HG02571 (cell line): Measurements from ENCODE around the gene RSPRY1.
A peak's percentile ranks its signal among the peaks of the same experiment; 100 is the strongest.

ENCODE experiments used
- ATAC-seq: cut with Tn5 transposase; IDR thresholded peaks from one replicate; pipeline ENCODE4 v1.9.1; 2021; ENCODE audit warnings: mild to moderate bottlenecking, moderate library complexity; ENCODE audit not compliant: unreplicated experiment

The RSPRY1 gene

DNA sequence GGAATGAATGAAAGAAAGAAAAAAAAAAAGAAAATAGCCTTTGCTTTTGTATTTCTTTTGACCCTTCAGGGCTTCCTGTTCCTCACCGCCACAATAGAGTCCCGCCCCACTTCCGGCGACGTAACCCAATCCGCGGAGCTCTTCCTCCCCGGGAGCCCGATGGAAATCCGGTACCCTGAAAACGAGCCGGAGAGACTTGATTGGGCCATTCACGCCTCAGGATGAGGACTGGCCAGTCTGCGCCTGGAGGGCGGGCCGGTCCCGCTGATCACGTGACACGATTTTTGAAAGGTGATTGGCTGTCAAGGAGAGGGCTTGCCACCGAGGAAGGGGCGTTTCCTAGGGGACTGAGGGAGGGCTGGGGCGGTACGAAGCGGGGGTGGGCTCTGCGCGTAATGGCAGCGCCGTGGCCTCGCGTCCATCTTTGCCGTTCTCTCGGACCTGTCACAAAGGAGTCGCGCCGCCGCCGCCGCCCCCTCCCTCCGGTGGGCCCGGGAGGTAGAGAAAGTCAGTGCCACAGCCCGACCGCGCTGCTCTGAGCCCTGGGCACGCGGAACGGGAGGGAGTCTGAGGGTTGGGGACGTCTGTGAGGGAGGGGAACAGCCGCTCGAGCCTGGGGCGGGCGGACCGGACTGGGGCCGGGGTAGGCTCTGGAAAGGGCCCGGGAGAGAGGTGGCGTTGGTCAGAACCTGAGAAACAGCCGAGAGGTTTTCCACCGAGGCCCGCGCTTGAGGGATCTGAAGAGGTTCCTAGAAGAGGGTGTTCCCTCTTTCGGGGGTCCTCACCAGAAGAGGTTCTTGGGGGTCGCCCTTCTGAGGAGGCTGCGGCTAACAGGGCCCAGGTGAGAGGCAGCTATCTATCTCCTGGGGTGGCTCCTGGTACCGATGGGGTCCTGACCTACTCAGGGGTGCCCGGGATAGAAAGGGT is at the start of gene RSPRY1, which contains the start of gene PSME3IP1:
Gene RSPRY1 (plus strand): TSS at position 385 of the 927 bp plus-strand sequence. CDS start 18,330 bp downstream, outside the sequence.
Gene PSME3IP1 (minus strand): TSS at position 95 of the 927 bp plus-strand sequence. CDS start 12,185 bp downstream, outside the sequence.
- ATAC-seq = peak; percentile 84

DNA sequence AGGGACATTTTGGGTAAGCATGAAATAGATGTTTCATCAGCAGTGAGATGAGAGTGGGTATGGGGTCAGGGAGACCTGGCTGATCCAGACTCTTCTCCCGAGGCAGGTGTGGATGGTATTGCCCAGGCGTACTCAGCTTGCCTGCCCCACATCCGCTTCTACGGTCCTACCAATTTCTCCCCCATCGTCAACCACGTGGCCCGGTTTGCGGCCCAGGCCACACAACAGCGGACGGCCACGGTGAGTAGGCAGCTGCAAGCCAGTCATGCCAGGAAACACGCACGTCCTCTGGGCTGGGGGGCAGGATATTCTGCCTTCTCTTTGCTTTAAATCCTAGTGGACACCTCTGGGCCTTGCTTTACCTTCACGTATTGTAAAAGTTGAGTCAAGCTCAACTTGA is 49.1 kb upstream of the RSPRY1 start:
- no peak for ATAC-seq

DNA sequence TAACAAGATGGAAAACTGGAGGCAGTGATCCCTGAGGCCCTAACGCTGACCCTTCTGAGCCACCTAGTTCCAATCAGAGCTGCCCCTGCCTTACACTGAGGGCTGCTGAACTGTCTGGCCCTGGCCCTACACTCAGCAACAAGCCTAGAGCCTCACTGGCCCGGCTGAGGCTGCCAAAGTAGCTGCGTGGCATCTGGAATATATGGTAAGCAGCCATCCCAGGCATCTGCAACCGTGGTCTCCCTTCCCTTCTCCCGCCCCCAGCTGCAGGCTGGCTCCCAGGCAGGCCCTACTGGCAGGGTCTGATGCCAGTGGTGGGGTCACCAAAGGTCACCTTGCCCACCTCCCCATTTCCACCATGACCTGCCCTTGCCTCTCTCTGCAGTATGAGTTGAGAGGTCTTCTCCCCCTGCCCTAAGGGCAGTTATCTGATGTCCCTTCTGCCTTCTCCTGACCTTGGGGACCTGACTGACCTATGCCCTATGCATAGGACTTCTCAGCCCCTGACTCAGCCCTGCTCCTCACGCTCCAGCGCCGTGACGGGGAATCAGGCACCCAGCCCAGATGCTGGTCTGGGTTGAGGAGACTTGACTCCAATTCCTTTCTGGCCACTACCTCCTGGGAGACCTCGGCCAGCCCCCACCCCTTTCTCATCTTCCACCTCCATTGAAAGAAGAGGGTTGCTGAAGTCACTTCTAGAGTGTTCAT is 48.4 kb upstream of the RSPRY1 start:
- no peak for ATAC-seq

DNA sequence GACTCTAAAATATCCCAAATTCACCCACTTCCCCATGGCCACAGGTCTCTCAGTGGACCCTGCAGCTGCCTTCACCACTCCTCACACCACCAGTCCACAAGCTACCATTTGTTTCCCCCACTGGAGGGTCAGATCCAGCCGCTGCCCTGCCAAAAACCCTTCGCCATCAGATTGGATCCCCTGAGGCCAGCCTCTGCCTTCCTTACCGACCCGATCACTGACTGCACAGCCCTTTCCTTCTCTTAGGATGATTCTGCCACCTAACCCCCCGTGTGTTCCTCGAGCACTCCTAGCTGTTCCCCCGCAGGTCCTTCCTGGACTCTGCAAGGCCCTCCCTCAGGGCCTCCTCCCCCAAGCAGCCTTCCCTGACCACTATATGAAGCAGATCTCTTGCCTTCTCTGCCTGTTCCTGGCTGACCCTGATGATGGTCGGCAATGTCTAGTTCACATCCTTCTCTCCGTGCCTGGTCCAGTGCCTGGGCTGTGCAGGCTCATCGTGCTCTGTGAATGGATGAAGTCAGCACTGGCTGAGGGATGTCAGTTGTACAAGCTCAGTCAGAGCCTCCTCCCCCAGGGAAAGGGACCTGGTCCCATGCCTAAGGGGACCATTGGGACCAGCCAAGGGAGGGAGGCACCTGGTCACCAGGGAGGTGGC is 47.7 kb upstream of the RSPRY1 start:
- ATAC-seq = no peak

DNA sequence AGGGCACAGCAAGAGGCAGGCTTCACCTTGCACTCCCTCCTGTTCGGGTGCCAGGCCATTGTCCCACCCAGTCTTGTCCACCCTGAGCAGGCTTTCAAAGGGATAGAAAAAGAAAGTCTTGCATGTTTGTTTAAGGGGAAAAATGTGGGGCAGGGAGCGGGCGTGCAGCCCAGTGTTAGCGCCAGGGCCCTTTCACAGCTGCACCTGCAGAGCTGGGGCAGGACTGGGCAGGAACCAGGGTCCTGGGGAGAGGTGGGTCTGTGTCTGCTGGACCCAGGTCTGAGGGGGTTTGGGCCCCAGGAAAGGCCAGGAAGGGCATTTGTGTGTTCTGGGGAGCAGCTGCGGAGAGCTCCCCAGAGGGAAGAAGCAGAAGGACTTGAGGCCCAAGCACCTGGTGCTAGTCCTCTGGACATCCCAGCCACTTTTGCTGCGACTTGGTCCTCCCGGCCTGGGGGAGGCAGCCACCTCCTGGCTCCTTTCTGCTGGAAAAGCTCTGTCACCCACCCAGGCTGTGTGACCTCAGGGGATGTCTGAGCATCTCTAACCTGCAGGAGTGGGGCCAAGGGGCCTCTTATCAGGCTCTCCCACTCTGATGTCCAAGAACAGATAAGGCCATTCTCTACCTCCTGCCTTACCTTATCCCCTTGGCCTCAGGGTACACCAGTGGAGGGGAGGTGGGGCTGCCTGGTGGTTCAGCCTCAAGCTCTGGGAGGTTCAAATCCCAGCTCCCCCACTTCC is 45.0 kb upstream of the RSPRY1 start:
- ATAC-seq = no peak

DNA sequence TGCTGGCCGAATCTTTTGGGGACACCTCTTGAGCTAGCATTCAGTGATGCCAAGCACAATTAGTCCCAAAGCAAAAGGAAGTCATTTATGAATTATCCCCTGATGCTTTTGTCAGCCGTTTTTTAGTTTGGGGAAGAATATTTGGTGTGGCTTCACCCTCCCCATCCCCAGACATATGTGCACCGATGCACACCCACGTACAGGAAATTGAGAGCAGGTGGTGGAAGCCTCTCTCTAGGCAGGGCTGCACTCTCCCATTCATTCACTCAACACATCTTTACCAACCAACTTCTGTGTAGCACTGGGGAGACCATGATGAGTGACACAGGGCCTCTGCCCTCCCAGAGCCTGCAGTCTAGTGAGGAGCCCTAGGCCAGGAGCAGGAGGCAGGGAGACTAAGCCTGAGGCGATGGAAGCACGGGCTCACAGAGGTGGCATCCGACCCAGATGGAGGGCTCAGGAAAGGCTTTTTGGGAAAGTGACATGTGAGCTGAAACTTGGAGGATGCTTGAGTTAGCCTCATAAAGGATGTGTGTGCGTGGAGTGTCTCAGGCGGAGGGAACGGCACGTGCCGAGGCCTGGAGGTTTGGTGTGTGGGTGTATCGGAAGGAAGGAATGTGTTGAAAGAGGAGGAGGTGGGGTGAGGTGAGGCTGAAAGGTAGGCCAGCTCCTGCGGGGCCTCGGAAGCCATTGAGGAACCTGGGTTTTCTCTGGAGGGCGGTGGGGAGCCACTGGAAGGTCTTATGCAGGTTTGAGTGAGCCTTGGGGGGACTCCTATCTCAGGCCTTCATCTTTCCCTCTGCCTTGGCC is 44.1 kb upstream of the RSPRY1 start:
- no peak for ATAC-seq

DNA sequence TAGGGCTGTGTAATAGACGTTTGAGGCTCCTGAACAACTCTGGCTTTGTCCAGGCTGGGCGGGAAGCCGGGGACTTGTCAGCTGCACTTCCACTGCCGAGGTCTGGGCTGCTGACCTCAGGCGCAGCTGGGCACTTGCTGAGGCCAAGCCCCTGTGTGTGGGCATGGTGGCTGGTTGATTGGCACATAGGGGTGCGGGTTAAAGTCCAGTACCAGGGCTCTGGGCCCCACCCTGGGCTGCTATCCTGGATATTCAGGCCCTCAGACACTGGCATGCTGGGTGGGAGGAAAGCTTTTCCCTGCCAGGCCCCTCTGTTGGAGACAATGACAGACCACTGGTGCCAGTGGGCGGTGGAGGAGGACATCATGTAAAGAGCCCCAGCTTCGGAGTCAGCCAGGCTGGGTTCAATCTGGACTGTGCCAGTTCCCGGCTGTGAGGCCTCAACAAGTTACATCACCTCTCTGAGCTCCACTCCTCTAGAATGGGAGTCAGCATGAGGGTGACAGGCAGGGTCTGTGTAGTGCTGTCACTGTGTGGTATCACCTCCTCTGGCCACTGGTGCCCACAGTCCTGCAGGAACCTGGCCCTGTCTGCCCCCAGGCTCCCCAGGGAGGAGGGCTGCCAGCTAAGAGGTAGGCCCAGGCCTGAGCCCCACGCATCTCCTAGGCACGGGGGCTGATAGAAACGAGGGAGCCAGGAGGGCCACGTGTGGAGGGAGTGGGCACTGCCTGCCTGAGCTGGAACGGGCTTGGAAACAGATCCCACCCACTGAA is 42.8 kb upstream of the RSPRY1 start:
- no peak for ATAC-seq

DNA sequence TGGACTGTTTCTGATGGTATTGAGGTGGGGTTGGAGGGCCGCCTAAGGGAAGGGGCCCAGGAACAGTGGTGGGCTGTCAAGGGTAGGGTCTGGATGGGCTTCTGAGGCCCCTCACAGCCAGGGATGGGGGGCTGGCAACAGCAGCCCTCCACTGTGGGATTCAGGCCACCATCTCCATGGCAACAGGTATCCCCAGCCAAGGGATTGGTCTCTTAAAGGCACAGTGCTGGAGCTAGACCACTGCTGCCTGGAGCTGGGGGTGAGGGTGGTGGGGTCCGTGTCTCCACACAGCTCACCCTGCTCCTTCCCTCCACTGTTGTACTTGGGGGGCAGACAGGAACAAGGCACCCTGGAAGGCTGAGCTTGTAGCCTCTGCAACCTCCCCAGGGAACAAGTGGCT is 42.1 kb upstream of the RSPRY1 start:
- ATAC-seq = no peak

DNA sequence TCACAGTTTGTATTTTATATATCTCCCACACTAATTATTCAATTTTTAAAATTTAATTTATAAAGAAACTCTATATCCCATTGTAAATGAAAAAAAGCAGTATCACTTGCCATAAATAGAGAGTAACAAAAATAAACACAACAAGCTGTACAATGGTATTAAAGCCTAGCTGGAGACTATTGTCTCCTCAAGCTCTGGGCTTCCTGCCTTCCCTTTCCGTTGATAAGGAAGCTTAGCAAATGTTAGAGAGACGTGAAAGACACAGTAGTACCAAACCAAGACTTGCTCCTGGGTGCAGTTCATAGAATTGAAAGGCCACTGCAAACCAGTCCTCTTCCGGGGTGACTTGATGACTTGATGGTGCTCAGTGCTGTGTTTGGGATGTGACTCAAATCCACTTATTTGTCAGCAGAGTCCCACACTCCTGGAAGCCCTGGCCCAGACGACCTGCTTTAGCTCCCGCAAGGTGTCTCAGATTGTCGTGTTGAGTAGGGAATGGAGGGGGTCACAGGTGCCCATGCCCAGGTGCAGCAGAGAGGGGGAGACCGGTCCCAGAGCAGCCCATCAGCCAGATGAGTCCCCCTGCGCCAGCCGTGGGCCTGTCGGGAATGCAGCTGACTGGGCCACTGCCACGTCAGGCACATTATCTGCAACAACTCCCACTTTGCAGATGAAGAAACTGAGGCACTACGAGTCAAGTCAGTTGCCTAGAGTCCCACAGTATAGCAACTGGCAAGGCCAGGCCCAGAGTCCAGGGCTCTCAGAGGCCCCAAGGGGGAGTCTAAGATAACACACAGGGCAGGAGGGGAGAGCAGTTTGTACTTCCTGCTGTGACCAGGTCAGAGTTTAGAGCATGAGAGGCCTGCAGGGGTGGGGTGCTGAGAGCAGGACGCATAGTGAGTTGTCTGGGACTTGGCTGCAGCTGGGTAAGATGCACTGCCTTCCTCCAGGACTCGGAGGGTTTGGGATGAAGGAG is 40.8 kb upstream of the RSPRY1 start:
- no peak for ATAC-seq

DNA sequence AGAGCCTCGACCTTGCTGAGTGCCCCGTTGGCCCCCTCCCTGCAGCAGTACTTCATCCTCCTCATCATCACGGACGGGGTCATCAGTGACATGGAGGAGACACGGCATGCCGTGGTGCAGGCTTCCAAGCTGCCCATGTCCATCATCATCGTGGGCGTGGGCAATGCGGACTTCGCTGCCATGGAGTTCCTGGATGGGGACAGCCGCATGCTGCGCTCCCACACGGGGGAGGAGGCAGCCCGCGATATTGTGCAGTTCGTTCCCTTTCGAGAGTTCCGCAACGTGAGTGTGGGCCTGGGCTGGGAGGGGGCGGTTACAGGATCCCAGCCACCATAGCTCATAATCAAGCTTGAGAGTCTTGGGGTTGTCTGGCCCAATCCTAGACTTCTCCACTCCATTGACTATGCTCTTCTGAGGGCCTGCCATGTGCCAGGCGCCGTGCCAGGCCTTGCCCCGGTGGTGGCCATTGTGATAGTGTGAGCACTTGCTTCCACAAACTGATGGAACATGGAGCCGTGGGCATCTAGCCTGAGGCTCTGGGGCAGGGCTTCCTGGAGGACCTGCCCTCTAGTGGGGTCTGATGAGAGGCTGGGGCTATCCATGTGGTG is 40.0 kb upstream of the RSPRY1 start:
- ATAC-seq = no peak

DNA sequence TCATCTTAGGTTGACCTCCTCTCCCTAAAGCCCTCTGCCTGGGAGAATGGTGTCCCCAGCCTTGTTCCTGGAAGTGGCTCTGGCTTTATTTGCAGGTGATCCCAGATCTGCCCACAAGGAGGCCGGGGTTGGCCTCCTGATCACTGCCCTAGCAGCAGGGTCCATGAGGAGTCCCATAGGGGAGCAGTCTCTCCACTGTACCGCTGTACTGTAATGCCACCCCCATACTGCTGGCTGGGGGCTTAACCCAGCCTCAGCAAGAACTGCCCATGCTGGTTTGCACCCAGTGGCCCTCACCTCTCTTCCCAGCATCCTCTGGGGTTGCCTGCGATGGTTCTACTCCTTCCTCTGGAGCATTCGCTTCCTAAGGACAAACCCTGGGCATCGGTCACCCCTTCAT is 39.4 kb upstream of the RSPRY1 start:
- no peak for ATAC-seq

DNA sequence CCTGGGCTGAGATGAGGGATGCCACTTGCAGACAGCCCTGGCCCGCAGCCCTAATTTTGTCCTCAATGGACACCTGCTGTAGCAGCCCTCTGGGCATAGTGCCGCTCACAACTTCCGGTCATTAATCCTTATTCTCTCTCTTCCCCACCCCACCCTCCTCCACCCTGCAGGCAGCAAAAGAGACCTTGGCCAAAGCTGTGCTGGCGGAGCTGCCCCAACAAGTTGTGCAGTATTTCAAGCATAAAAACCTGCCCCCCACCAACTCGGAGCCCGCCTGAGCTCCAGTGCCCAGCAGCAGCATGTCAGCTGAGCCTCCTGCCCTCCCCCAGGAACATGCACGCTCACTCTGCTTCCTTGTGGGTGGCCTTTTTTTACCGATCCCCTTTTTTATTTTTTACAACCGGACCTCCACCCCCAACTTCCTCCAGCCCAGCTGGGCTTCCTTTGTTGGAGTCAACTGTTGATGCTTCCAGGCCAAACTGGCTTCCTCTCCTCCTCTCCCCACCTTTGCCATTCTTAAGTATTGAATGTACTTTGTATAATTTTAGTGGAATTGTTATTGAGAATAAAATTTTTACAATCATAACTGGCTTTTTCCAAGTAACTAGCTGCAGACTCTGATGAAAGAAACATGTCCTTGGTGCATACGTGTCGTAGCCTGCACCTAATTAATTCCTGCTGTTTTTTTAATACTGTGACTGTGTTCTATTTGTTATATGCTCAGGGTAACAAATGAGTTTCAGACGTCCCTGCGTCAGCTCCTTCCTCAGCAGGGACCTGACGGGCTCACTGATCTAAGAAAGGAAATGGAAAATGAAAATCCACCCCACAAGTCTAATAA is 38.5 kb upstream of the RSPRY1 start:
- ATAC-seq = no peak

DNA sequence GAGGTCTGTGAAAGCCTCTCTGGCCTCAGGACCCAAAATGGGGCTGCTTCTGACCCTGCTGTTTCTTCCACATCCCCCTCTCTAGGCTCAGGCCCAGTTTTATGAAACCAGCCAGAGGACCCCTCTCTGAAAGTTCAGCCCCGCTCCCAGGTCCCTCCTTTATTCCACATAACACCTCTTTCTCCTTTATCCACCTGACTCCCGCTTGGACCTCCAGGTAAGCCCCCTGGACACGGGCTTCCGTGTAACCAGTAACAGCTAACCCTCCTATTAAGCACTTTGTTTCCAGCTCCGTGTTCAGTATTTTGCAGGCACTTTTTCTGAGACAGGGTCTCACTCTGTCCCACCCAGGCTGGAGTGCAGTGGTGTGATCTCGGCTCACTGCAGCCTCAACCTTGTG is 37.6 kb upstream of the RSPRY1 start:
- no peak for ATAC-seq

DNA sequence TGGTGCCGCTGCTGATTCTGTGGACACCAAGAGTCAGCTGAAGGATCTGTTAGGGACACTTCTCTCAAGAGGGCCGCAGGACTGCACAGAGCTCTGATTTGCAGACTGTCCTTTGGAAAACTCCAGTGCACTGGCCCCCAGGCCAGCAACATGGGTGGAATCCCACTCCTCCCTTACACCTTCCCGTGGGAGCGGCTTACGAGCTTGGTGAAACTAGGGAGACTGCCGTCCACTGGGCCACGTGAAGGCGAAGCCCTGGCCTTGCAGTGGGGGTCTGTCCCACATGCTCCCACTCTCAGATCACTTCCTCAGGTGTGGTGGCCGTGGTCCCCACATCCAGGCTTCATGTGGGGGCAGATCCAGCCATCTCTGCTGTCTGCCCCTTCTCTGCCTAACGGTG is 36.7 kb upstream of the RSPRY1 start:
- no peak for ATAC-seq

DNA sequence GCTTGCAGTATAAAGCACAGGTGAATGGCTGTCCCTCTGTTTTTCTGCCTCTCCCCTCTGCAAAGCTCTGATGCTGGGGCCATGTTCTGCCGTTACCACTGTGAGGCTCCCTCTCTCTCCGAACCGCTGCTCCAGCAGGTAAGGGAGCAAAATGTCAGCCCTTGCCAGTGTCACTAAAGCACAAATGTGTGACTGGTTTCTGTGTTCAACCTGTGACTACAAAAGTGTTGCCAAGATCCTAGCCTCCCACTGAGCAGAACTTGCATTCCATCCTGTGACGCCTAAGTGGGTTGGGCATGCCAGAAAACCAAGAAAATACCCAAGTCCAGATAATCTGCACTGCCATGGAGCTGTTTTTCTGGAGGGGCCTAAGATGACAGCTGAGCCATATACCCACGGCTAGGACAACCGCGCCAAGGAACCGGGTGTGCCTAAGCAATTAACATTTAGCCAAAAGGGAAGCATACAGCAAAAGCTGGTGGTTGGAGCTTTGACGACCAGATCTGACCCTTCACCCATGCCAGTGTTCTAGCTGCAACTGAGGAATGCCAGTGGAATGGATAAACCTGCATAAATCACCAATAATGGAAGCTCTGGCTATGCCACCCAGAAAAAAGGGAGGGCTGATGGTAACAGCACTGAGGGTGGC is 35.3 kb upstream of the RSPRY1 start:
- no peak for ATAC-seq

DNA sequence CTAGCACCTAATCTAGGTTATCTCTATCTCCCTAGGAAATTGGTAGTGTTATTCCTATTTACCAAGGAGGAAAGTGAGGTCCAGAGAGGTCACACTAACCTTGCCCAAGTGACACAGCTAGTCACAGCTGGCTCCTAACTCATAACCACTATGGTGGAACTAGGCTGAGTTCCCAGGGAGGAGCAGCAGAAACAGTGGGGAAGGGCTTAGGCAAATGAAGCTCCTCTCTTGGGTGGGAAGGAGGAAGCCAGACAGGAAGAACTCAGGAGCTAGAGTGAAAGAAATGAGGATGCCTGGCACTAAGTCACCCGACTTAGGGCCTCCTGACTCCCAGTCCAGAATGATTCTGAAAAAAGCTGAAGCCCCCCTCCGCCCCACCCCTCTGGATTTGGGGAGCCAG is 34.8 kb upstream of the RSPRY1 start:
- ATAC-seq = no peak
